Esophagus squamous epithelium (tissue), 5 donors: ENCODE results near the gene TBC1D1. TPM values are rescaled to one million over a fixed set of nuclear protein-coding genes. Genes with fewer than 3 reads are reported as not detected.

Source experiments
- DNase-seq: peaks from one replicate; lab custom pipeline; 2025; lab: John Stamatoyannopoulos, UW
- H3K27ac ChIP-seq, 4 donors: fragments of 200-600 bp; sonication (generic); one replicate each; pipeline ENCODE4 v1.5.1; 2016 to 2019; ENCODE audit warnings: mild to moderate bottlenecking in 1 of 4
- H3K27me3 ChIP-seq, 4 donors: fragments of 200-600 bp; sonication (generic); 1 replicate in 3 of 4; 2 replicates in 1 of 4; pipeline versions ENCODE4 v1.5.1 to v1.6.0; 2017 to 2021; ENCODE audit warnings: antibody characterized with exemption in 1 of 4
- H3K36me3 ChIP-seq, 3 donors: fragments of 200-600 bp; sonication (generic); one replicate each; pipeline ENCODE4 v1.5.1; 2016 to 2019
- H3K4me1 ChIP-seq, 3 donors: fragments of 200-600 bp; sonication (generic); one replicate each; pipeline ENCODE4 v1.5.1; 2017 to 2019
- H3K4me3 ChIP-seq, 4 donors: fragments of 200-600 bp; sonication (generic); 1 replicate in 3 of 4; 2 replicates in 1 of 4; pipeline ENCODE4 v1.5.1; 2016 to 2019; ENCODE audit warnings: mild to moderate bottlenecking in 2 of 4, moderate library complexity in 1 of 4
- H3K9me3 ChIP-seq, 3 donors: fragments of 200-600 bp; sonication (generic); one replicate each; pipeline ENCODE4 v1.5.1; 2016 to 2019
- CTCF ChIP-seq, 6 experiments: fragments of 450-650 bp in 4 of 6; fragments of 200-600 bp in 2 of 6; sonication (generic) in 2 of 6; IDR thresholded peaks; one replicate each; pipeline ENCODE4 v1.5.1; 2016 to 2019; ENCODE audit warnings: antibody characterized with exemption in 6 of 6, mild to moderate bottlenecking in 4 of 6, moderate library complexity in 4 of 6
- POLR2A ChIP-seq, 4 donors: fragments of 450-650 bp; IDR thresholded peaks; one replicate each; pipeline ENCODE4 v1.6.1; 2017; ENCODE audit warnings: antibody characterized with exemption in 4 of 4, mild to moderate bottlenecking in 4 of 4, moderate library complexity in 3 of 4
- WGBS, 2 donors: methylation state at CpG; one replicate each; pipeline ENCODE4 v1.1.5; 2018; 5-methylcytosine and 5-hydroxymethylcytosine counted together
- intact Hi-C: fragments of 100-400 bp; cut with DNase I; formaldehyde crosslinking; loops from one replicate; pipeline ENCODE4 v1.15.0; 2022
- total RNA-seq, 4 donors: library from RNA; depleted of rRNA; stranded (reverse); fragments of >200 nt; gene quantifications; one replicate each; pipeline ENCODE4 v1.1.0, GENCODE V29; 2016
- donor health status: DM: yes; HTN: yes; CAD: no.

TBC1D1 gene
- total RNA-seq, 4 donors from 2014 or later, result 6.9 to 44.6 (median 25.6) TPM

- intact Hi-C loops, result no loop called here
- peaks cover 0 to 29% (median 4%) of the 10 kb centered on the region in 3 donors for H3K36me3 ChIP-seq
- H3K27me3 ChIP-seq, result no peaks in the 10 kb centered on the region
- H3K9me3 ChIP-seq, result no peaks in the 10 kb centered on the region
- H3K27ac ChIP-seq, result no peak overlapping the region
- no peak for DNase-seq
- H3K4me1 ChIP-seq, result peaks cover 0 to 17% (median 1%) of the 10 kb centered on the region in 3 donors
- no peak overlapping the region for H3K4me3 ChIP-seq
- TF ChIP-seq CTCF (IDR thresholded peaks at IDR 0.05), result no peak
- TF ChIP-seq POLR2A (IDR thresholded peaks at IDR 0.05), result no peak
- 87 to 91% methylated on average over 4 to 5 of the region's 5 CpGs for WGBS, 2 donors
Measured at GRCh38 chr4:38123555-38123954, 232.7 kb downstream of the TBC1D1 start.

GRCh38 chr4:38124961-38125360 is 234.1 kb downstream of the TBC1D1 start:
- Histone ChIP-seq H3K4me3 (no peak overlapping the region), H3K9me3 (no peaks in the 10 kb centered on the region), H3K36me3 (peaks cover 0 to 24% (median 4%) of the 10 kb centered on the region in 3 donors), H3K27ac (no peak overlapping the region), H3K4me1 (peaks cover 7 to 27% (median 12%) of the 10 kb centered on the region in 3 donors), H3K27me3 (no peaks in the 10 kb centered on the region)
- DNase-seq, result no peak
- WGBS, 2 donors, result 95 to 96% methylated on average over 5 of the region's 5 CpGs
- TF ChIP-seq POLR2A (IDR thresholded peaks at IDR 0.05), result no peak
- TF ChIP-seq CTCF (IDR thresholded peaks at IDR 0.05), result no peak
- intact Hi-C loops, result no loop called here

GRCh38 chr4:38125816-38126215 is 234.9 kb downstream of the TBC1D1 start:
- TF ChIP-seq CTCF (IDR thresholded peaks at IDR 0.05), result no peak
- TF ChIP-seq POLR2A (IDR thresholded peaks at IDR 0.05), result no peak
- Histone ChIP-seq H3K36me3 (peaks cover 0 to 24% (median 4%) of the 10 kb centered on the region in 3 donors), H3K9me3 (no peaks in the 10 kb centered on the region), H3K4me1 (peaks cover 7 to 23% (median 12%) of the 10 kb centered on the region in 3 donors), H3K27ac (no peak overlapping the region), H3K4me3 (no peak overlapping the region), H3K27me3 (no peaks in the 10 kb centered on the region)
- intact Hi-C loops, result no loop called here
- no peak for DNase-seq
- 43 to 66% methylated on average over 2 of the region's 2 CpGs for WGBS, 2 donors

- peaks cover 16 to 38% (median 21%) of the 10 kb centered on the region in 3 donors for H3K4me1 ChIP-seq
- no peak for DNase-seq
- H3K9me3 ChIP-seq, result no peaks in the 10 kb centered on the region
- no peak overlapping the region for H3K4me3 ChIP-seq
- H3K36me3 ChIP-seq, result peaks cover 0 to 24% (median 4%) of the 10 kb centered on the region in 3 donors
- H3K27ac ChIP-seq, result peak overlapping the region in 3 of 4 donors; percentile 13 to 67 (median 49)
- TF ChIP-seq POLR2A (IDR thresholded peaks at IDR 0.05), result no peak
- no peak for TF ChIP-seq CTCF (IDR thresholded peaks at IDR 0.05)
- intact Hi-C loops, result no loop called here
- H3K27me3 ChIP-seq, result no peaks in the 10 kb centered on the region
- 38 to 39% methylated on average over 7 of the region's 7 CpGs for WGBS, 2 donors
Measured at GRCh38 chr4:38128478-38129459, 237.9 kb downstream of the TBC1D1 start.
